Measurements from ENCODE around the gene AP3S2. TPM values are rescaled to one million over a fixed set of nuclear protein-coding genes. Genes with fewer than 3 reads are reported as not detected.

AP3S2 gene
- total RNA-seq, 1 experiment from 2014 or later: 23.3 TPM

DNA sequence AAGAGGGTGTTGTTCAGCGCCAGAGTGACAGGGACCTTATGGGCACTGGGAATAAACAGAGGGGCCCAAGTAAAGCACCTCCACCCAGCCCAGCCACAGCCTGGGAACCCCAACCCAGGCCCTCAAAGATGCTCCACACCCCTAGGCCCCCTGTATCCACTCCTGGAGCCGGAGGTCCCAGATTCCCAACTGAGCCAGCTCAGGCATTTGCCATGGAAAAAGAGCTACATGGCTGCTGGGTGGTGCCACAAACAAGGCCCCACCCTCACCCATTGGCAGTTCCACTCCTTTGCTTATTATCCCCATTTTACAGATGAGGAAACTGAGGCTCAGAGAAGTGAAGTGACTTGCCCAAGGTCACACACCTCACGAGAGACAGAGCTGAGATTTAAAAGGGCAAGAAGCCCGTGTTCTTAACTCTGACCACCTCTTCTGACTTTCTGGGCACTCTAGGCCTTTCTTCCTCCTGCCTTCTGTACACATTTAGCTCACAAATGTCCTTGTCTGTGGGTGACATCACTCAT is 96.1 kb downstream of the AP3S2 start (continued):
- TF ChIP-seq, protein P1, sequence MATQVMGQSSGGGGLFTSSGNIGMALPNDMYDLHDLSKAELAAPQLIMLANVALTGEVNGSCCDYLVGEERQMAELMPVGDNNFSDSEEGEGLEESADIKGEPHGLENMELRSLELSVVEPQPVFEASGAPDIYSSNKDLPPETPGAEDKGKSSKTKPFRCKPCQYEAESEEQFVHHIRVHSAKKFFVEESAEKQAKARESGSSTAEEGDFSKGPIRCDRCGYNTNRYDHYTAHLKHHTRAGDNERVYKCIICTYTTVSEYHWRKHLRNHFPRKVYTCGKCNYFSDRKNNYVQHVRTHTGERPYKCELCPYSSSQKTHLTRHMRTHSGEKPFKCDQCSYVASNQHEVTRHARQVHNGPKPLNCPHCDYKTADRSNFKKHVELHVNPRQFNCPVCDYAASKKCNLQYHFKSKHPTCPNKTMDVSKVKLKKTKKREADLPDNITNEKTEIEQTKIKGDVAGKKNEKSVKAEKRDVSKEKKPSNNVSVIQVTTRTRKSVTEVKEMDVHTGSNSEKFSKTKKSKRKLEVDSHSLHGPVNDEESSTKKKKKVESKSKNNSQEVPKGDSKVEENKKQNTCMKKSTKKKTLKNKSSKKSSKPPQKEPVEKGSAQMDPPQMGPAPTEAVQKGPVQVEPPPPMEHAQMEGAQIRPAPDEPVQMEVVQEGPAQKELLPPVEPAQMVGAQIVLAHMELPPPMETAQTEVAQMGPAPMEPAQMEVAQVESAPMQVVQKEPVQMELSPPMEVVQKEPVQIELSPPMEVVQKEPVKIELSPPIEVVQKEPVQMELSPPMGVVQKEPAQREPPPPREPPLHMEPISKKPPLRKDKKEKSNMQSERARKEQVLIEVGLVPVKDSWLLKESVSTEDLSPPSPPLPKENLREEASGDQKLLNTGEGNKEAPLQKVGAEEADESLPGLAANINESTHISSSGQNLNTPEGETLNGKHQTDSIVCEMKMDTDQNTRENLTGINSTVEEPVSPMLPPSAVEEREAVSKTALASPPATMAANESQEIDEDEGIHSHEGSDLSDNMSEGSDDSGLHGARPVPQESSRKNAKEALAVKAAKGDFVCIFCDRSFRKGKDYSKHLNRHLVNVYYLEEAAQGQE (IDR thresholded peaks at IDR 0.05; ENCODE audit: low read depth): no peak
- no peak for TF ChIP-seq ATF3 (IDR thresholded peaks at IDR 0.05)

DNA sequence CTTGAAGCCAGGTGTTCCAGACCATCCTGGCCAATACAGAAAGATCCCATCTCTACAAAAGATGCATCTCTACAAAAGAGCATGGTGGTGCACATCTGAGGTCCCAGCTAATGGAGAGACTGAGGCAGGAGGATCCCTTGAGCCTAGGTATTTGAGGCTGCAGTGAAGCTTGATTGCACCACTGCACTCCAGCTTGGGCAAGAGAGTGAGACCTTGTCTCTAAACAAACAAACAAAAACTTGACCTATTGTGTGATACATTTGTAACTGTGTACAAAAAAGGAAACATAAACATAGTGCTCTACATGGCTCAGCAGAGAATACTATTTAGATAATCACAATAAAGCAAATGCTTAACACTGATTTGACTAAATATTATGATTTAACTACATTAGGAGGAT is 97.8 kb downstream of the AP3S2 start:
- no TSS peak for BruUV-seq (replicated peaks)
- no peak for TF ChIP-seq EGR1 (IDR thresholded peaks at IDR 0.05; ENCODE audit: low read depth)
- no peak for TF ChIP-seq ELF1 (IDR thresholded peaks at IDR 0.05; ENCODE audit: borderline replicate concordance, low read depth)
- TF ChIP-seq POLR2AphosphoS5 (IDR thresholded peaks at IDR 0.05; ENCODE audit: low read depth, low read length): no peak
- Histone ChIP-seq H3K27me3 (ENCODE audit: insufficient read depth, low read length) (no peaks in the 10 kb centered on the region), H3K4me2 (ENCODE audit: low read length) (no peak overlapping the region), H2AFZ (ENCODE audit: low read depth, low read length, poor library complexity, severe bottlenecking) (no peak overlapping the region), H3K36me3 (ENCODE audit: control insufficient read depth in 1 of 2, insufficient read depth in 2 of 2, low read length in 2 of 2) (no peaks in the 10 kb centered on the region), H3K4me1 (ENCODE audit: control insufficient read depth in 1 of 2, insufficient read depth in 2 of 2, low read length in 2 of 2) (peaks cover 4% of the 10 kb centered on the region in 2 experiments; a peak in 1 of 4 replicates), H3K27ac (ENCODE audit: low read depth, low read length) (no peak overlapping the region), H3K9ac (ENCODE audit: low read length) (no peak overlapping the region), H3K9me3 (ENCODE audit: control insufficient read depth in 1 of 2, insufficient read depth in 1 of 2, low read depth in 1 of 2, low read length in 2 of 2) (no peaks in the 10 kb centered on the region), H3K4me3 (replicated peaks in 1 of 2; ENCODE audit: low read depth in 1 of 2, low read length in 2 of 2) (no peak overlapping the region), H3K9me2 (ENCODE audit: insufficient read depth) (no peaks in the 10 kb centered on the region), H4K20me1 (ENCODE audit: insufficient read depth) (no peaks in the 10 kb centered on the region), H3K79me2 (ENCODE audit: insufficient read depth, low read length) (no peaks in the 10 kb centered on the region)
- ATAC-seq (no peak), DNase-seq (ENCODE audit: low read depth, low spot score) (no peak)
- RAD21 ChIA-PET (ENCODE audit: low non-redundant PET in 1 of 2, low total read pairs in 2 of 2, uncharacterized antibody in 2 of 2, unreplicated experiment in 2 of 2): no interaction called here
- POLR2A ChIA-PET: no interaction called here
- CTCF ChIA-PET: no interaction called here
- intact Hi-C loops (cut with micrococcal nuclease): no loop called here
